ENCODE data around the gene PRR14L.
"Not testable (repeated sequence)": the region's sequence is repeated elsewhere in the genome, so short reads cannot be mapped to it uniquely, and the experiment has no call there.

The PRR14L gene

DNA sequence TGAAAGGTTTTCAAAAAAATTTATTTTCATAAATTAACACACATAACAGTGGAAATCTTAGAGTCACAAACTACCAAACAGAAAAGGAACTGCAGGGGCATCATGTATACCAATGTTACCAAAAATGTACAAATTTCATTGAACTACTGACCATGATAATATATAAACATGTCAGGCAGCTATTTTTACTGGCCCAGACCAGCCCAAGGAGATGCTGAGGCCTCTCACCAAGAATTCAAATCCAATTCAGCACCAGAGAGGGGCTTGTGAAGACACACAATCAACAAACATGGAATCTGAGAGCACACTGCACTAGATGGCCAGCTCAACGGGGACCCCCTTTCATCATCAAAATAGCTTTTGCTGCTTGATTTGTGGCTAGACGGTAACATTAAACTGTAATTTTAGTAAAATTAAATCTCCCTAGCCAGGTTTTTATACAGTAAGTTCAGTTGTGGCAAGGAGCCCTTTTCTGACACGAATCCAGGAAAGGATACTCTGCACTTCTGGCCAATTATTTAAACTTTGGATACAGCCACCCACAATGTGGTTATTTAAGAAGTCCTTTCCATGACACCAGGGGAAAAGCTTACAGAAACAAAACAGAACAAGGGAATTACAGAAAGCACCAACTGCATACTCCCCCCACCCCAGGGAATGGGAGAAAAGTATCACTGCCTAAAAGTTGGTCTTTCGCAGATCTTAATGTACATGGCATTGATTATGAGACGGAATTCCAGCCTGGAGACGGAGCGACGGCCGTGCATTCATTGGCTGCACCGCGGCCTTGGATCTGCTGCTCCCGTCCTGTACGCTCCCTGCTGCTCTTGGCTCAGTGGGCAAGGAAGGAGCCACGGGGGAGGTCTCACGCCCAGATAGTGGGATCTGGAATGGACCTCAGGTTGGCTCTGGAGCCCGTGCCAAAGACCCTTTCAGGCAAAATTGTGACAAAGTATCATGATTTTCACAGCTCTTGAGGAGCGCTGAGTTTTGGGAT is 68.3 kb downstream of the PRR14L start:
- DNase-seq, result no peak

DNA sequence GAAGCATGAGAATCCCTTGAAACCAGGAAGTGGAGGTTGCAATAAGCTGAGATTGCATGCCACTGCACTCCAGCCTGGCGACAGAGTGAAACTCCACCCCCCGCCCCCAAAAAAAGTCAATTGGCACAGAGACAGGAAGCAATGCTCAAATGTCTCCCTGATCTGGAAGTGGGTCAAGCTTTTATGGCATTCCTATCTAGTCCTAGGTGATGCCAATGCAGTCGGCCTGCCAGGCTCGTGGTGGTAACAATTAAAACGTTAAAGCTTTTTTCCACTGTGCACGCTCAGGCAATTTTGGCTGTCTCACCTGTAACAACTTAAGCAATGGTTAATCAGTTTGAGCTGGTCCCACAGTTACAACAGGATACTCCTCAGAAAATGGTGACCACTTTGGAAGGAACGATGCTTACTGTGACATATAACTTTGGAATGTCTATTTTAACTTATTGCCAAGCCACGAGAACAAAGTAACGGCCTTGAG is 69.0 kb downstream of the PRR14L start:
- no peak for DNase-seq

DNA sequence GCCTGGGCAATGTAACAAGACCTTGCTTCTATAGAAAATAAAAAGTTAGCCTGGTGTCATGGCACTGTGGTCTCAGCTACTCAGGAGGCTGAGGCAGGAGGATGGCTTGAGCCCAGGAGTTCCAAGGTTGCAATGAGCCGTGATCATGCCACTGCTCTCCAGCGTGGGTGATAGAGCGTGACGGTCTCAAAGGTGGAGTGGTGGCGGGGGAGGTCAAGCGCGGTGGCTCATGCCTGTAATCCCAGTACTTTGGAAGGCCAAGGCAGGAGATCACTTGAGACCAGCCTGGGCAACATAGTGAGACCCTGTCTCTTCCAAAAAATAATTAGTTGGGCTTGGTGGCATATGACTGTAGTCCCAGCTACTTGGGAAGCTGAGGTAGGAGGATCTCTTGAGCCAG is 71.2 kb downstream of the PRR14L start:
- no peak for DNase-seq

DNA sequence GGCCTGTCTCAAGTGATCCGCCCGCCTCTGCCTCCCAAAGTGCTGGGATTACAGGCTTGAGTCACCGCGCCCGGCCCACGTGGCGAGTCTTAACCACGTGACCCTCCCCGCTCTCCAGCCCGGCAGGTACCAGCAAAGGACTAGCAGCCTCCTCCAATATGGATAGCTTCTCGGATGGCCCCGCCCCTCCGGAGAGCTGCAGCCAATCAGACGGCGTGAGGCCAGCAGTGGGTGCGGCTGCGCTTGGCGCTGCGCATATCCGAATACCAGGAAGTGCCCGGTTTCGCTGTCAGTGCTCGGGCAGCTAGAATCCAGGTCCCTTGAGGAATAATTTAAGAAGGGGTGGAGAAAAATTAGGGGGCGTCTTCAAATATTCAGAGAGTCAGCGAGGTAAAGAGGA is 73.2 kb downstream of the PRR14L start:
- DNase-seq, result peak; percentile 87 to 88

DNA sequence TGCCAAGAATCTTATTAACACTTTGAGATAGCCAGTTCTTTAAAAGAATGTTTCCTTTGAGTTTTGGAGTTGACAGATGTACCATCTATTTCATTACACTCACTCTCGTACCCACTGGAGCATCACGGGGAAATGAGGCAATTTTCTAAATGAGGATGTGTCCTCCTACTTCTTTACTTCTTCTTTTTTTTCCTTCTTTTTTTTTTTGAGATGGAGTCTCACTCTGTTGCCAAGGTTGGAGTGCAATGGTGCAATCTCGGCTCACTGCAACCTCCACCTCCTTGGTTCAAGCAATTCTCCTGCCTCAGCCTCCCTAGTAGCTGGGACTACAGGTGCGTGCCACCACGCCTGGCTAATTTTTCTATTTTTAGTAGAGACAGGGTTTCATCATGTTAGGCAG is 75.7 kb downstream of the PRR14L start:
- not testable (repeated sequence) for DNase-seq

DNA sequence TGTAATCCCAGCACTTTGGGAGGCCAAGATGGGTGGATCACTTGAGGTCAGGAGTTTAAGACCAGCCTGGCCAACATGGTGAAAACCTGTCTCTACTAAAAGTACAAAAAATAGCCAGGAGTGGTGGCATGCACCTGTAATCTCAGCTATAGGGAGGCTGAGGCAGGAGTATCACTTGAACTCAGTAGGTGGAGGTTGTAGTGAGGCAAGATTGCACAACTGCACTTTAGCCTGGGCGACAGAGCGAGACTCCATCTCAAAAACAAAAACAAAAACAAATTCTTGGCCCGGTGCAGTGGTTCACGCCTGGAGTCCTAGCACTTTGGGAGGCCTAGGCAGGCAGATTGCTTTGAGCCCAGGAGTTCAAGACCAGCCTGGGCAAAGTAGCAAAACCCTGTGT is 81.1 kb downstream of the PRR14L start:
- DNase-seq, result not testable (repeated sequence)

DNA sequence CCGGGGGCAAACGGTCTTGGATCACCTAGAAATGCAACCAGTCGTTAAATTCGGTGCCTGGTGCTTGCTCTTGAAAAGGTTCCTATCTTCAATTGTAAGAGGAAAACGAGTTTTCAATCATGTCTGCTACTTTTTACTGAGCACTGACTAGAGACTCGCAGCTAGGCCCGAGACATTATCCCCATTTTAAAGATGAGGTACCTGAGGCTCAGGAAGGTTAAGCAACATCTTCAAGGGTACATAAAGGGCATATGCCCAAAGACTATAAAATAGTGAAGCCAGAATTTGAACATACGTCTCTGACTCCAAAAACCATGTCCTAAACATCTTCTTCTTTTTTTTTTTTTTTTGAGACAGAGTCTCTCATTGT is 87.3 kb downstream of the PRR14L start:
- DNase-seq, result no peak

DNA sequence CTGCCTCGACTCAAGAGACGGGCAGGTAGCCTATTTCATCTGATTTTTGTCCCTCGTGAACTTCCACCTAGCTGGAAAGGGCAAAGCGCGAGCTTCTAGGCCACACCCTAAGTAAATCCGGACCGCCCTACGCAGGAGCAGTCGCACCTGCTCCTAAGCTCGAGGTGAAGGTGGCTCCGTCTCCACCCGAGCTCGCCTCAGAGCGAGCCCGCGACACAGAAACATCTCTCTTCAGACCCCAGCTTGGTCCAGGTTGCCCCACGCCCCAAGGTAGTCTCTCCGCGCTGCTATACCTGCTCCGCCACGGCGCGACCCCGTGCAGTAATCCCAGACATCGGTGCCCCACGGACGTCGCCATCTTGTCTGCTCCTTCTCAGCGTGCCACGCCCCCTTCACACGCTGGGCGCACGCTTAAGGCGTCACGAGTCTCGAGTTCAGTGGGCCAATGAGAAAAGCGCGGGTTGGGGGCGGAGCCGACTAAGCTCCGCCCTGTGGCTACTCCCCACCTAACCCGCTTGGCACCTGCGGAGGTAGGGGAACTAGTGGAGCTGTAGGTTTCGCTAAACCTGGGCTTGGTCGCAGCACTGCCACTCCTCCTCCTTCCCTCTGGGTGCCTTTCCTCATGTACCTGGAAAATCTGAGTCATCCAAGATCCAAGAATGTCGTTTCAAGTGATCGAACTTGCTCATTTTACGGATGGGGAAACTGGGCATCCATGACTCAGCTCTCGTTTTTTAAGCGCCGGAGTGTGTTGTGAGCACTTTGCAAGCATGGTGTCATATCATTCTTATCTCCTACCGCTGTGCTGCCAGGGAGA is 87.9 kb downstream of the PRR14L start, which contains the start of gene PISD:
Gene PISD (minus strand): TSS at position 365 of the 817 bp plus-strand sequence. CDS start 7 bp downstream, at position 358.
- peak; percentile 96 to 97 for DNase-seq

DNA sequence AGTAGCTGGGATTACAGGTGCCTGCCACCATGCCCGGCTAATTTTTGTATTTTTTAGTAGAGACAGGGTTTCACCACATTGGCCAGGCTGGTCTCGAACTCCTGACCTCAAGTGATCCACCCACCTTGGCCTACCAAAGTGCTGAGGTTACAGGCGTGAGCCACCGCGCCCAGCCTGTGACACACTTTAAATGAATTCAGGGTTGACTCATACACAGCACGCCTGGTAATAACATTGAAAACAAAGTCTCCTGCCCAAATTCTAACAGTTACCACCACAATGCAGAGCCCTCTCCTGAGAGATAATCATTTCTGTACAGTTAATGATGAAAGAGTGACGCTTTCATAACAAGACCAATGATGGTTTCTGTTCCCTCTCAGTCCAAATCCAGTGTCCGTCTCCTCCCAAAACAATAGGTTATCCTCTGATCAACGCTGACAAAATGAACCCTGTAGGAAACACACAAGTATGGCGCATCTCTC is 89.0 kb downstream of the PRR14L start:
- DNase-seq, result peak; percentile 28 to 33

DNA sequence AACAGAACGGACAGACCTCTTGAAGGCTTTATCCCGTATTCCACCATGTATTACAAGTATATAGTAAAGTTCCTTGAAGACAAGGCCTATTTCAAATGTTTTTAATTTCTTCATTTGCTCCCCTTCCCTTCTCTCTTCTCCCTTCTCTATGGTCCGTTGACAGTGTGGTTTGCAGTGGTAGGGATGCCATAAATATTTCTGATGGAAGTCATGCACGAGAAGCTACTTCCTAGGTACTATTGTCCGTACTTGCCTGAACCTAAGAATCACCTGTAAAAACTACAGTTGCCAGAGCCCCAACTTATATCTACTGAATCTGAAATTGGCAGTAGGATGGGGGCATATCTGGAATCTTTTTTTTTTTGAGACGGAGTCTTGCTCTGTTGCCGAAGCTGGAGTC is 90.7 kb downstream of the PRR14L start:
- no peak for DNase-seq

DNA sequence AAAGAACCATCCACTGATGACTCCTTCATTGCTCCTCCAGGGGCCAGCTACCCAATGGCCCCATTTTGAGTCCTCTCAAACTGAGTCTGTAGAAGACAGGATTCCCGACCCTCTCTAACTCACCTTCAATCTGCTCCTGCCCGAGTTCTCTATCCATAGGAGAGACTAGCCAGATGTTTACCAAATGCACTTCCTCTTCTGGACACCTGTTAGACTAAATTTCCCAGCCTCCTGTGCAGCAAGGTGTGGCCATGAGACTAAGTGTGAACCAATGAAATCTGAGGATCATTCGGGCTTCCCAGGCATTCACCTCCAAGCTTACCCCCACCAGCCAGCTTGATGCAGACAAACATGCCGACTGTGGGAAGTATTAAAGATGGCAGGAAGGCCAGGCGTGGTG is 95.5 kb downstream of the PRR14L start:
- no peak for DNase-seq

DNA sequence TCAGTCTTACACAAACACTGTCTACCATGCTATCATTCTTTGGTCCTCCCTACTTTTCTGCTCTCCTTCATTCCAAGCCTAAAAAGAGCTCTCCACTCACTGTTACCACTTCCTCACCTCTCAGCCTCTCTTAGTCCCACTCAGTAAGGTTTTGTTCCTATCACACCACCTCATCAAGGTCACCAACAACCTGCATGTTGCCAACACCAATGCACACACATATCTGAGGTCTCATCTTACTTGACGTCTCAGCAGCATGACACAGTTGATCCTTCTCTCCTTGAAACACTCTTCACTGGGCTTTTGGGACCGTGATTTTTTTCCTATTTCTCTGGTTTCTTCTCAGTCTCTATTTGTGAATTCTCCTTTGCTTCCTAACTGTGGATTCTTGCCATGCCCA is 96.0 kb downstream of the PRR14L start:
- DNase-seq, result no peak

DNA sequence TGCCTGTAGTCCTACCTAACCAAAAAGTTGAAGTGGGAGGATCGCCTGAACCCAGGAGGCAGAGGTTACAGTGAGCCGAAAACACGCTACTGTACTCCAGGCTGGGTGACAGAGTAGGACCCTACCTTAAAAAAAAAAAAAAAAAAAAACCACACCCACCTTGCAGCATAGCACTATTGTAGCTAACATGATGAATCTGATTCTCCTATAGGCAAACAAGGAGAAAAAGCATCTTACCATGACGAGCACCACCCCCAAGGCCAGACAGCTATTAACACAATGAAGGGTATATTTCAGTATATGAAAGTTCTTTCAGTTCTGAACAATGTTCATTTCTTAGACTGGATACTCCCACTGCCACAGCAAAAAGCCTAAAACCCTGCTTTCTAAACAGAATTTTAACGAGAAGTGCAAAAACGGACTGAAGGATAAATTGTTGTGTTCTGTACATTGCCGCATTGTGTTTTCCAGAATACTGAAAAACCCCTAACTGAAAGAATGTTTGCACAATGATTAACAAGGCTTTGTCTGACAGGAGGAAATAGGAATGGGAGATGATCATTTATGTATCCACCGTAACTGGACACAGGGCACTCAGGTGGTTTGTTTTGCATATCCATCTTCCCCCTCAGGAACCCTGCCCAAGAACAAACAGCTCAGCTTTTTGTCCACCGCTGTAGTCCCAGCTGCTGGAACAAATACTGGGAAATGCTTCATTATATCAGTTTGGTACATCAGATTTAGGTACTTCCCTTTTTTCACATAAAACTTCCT is 96.8 kb downstream of the PRR14L start:
- DNase-seq, result no peak

DNA sequence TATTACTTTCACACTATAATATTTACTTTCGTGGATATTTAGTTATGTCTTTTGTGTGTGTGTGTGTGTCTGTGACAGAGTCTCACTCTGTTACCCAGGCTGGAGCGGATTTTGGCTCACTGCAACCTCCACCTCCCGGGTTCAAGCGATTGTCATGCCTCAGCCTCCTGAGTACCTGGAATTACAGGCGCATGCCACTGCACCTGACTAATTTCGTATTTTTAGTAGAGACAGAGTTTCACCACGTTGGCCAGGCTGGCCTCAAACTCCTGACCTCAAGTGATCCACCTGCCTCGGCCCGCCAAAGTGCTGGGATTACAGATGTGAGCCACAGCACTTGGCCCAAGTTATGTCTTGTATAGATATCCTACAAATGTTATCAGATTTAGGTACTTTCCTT is 97.8 kb downstream of the PRR14L start:
- DNase-seq, result no peak

DNA sequence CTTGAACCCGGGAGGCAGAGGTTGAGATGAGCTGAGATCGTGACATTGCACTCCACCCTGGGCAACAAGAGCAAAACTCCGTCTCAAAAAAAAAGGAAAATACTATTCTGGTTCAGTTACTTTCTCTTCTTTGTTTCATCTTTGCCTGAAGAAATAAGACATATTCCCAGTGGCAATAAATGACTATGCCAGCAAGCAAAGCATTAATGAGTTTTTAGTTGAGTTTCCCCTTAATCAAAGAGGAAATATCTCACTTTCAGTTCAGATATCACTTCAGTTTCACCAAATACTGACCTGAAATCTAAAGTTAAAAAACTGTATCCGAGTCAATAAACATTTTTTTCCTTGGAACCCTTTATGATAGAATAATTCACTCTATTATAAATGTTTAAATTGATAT is 98.3 kb downstream of the PRR14L start:
- no peak for DNase-seq

DNA sequence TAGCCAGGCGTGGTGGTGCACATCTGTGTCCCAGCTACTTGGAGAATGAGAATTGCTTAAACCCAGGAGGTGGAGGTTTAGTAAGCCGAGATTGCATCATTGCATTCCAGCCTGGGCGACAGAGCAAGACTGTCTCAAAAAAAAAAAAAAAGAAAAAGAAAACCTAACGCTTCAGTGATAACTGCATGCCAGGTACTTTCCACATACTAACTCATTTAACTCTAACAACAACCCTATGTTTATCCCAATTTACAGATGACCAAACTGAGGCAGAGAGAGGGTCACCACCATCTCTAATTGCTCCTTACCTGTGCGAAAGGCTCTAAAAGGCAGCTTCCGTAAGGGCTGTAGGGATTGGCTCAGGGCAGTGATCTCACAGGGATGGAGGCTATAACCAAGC is 99.5 kb downstream of the PRR14L start:
- no peak for DNase-seq

DNA sequence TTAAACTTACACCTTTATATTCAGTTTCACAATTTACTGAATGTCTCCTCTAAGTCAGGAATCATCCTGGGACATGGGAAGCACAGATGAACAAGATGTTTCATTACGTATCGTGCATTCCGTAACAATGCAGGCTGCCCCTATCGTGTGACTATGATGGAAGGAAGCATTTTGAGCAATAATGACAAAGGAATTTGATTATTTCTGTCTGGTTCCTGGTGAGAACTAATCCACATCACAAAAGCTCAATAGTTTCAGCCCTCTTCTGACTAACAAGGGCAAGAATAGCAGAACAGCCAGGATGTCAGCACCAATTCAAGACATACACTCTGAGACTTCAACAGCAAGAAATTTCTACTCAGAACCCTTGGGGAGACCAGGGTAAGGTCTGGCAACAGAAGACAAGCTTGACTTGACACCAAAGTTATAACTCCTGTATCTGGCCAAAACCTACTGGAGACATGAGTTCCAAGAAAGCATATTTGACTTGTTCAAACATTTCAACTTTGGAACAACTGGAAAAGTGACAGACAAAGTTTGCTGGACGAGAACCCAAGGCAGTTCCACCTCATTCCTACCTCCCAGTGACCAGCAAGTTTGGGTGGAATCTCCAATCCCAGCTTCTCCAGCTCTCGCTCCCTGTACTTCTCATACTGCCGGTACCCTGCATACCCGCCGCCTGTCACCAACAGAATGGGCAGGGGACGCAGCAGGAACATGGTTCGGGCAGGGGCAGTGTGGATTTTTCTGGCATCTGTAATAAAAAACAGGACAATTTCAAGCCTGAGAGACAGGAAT is 102.2 kb downstream of the PRR14L start:
- no peak for DNase-seq

DNA sequence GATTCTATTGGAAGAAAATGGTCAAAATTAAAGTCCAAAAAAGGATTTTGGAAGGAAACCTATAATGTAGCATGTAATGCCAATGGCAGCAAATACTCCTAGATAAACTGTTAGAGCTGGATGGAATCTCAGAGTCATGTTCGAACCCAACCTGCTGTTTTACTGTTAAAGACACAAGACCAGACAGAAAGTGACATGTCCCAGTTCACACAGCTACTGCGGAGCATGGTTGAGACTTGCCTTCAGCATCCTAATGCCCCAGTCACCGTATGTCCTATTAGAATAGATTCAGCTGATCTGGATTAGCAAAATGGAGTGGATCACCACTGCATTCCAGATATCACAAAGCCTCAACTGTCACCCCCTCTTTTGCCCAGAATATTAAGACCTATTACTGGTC is 102.9 kb downstream of the PRR14L start:
- no peak for DNase-seq

DNA sequence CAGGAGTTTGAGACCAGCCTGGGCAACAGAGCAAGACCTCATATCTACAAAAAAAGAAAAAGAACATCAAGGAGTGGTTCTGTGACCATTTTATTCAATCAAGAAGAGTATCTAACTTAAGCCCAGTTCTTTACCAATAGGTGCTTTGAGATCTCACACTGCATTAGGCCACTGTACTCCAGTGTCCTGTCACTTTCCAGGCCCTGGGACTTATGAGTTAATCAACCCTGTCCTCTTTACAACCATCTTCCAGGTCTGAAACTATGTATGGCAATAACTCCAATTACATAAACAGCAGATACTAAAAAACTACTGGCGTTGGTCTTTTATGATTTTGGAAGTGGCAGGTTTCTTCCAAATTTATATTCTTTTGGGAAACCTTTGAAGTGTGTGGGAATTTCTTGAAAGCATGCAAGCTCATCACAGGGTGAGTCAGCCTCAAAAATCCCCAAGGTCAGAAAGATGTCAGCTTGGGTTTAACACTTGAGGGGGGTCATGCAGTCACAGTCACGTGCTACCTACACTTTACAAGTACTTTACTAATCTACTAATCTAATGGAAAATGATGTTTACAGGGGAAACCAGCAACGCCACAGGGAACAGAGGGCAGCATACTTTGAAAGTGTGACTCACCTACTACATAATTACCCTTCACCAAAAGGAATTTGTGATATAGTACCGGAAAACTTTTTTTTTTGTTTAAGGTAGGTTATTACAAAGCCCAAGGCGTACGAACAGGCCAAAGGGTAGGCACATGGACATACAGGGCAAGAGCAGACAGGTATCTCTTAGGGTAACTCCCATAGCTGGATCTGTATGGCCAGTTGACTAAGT is 103.5 kb downstream of the PRR14L start:
- DNase-seq, result no peak

DNA sequence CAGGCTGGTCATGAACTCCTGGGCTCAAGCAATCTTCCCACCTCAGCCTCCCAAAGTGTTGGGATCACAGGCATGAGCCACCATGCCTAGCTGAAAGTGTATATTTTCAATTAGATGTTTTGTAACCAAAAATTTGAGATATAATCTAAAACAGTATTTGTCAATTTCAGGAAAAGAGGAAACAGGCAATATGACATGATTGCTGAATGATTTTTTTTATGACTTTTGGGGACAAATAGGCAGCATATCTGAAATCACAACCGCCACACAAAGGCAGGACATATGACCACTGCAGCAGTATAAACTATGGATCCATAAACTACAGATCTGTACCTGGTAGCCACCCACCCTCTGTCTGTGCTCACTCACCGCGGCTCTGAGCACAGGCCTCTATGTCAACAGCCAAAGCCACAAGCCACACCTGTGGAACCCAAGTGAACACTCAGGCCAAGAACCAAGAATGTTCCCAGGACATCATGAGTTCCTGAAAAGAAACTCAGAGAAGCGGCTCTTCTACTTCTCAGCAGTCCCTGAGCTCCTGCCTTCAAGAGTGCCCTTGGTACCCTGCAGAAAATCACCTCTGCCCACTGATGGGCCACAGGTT is 110.4 kb downstream of the PRR14L start:
- no peak for DNase-seq
